ENCODE results near the gene LETMD1. TPM values are rescaled to one million over a fixed set of nuclear protein-coding genes. Genes with fewer than 3 reads are reported as not detected.

Gene LETMD1
- total and polyA plus RNA-seq, 2 of the 4 experiments (the other 2 are of a cell fraction), result 27.6 to 40.1 TPM

DNA sequence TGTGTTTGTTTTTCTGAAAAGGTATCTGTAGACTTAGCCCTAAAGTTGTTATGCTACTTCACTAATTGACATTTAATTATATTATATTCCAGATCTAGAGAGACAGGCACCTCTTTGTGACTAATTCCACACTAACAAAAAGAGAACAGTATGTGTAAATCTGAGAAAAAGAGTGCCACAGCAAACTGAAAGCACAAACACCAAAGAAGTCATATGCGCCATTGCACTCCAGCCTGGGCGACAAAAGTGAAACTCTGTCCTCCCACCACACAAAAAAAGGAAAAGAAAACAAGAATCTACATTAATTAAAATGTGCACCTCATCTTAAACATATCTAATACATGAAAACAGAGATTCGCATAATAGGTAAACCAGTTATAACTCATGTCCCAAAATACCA, 39.7 kb downstream of the LETMD1 start:
- no peak for DNase-seq
- no peak overlapping the region for H4K5ac ChIP-seq (ENCODE audit: low read depth, low read length)
- no peaks in the 10 kb centered on the region for H3K27me3 ChIP-seq (ENCODE audit: control insufficient read depth, insufficient read depth, low read length)
- no peak overlapping the region for H3K4me3 ChIP-seq (ENCODE audit: insufficient read depth, low read depth, low read length)
- peaks cover 0 to 3% of the 10 kb centered on the region in 2 experiments; a peak in 2 of 4 replicates for H3K79me1 ChIP-seq (ENCODE audit: low read depth in 1 of 2, low read length in 2 of 2)
- no peak overlapping the region for H3K9ac ChIP-seq (ENCODE audit: low read depth, low read length)
- peaks cover 1% of the 10 kb centered on the region; the same call in 1 of the 2 replicates for H3K36me3 ChIP-seq (ENCODE audit: control insufficient read depth, insufficient read depth, low read length)
- no peak overlapping the region for H3K56ac ChIP-seq (ENCODE audit: extremely low read depth, insufficient read depth, low read length)
- H3K27ac ChIP-seq (ENCODE audit: insufficient read depth, low read length), result no peak overlapping the region
- H3K9me3 ChIP-seq (ENCODE audit: control insufficient read depth, insufficient read depth, low read length), result no peaks in the 10 kb centered on the region
- H2AK5ac ChIP-seq (ENCODE audit: low read depth, low read length), result no peak overlapping the region
- no CpG with 5 or more reads among the region's 3 CpGs for WGBS, 2 experiments (ENCODE audit: extremely low coverage in 2 of 2, insufficient read length in 1 of 2)
- no peaks in the 10 kb centered on the region for H3K9me1 ChIP-seq (ENCODE audit: insufficient read depth, low read length)
- ChIA-PET CTCF (no interaction called here), POLR2A (ENCODE audit: unreplicated experiment) (no interaction called here)
- no peak overlapping the region for H2AFZ ChIP-seq (replicated peaks; ENCODE audit: low read length, poor library complexity)
- no TSS peak for BruUV-seq (replicated peaks)
- H3K18ac ChIP-seq (ENCODE audit: low read depth, low read length), result no peak overlapping the region
- no peak for ATAC-seq (ENCODE audit: low read depth)
- intact Hi-C loops (cut with micrococcal nuclease), result loop anchor here (10.0 kb wide), 1 partner anchor 257 kb away; the partner anchor contains the start of gene CELA1
- H2BK120ac ChIP-seq (ENCODE audit: low read depth, low read length), result no peak overlapping the region
- no peak overlapping the region for H2BK5ac ChIP-seq (ENCODE audit: low read depth, low read length, poor library complexity, severe bottlenecking)
- H2BK15ac ChIP-seq (ENCODE audit: low read depth, low read length), result no peak overlapping the region
- dilution Hi-C loops (cut with HindIII; ENCODE audit: low sequenced_read_pairs, unreplicated experiment), result no loop called here
- no peak overlapping the region for H3K4me2 ChIP-seq (ENCODE audit: low read depth, low read length)
- H4K91ac ChIP-seq (ENCODE audit: insufficient read depth, low read depth, low read length), result no peak overlapping the region
- no peak for TF ChIP-seq MAZ (IDR thresholded peaks at IDR 0.05; ENCODE audit: borderline replicate concordance, low read depth, low read length)
- TF ChIP-seq, protein P1, sequence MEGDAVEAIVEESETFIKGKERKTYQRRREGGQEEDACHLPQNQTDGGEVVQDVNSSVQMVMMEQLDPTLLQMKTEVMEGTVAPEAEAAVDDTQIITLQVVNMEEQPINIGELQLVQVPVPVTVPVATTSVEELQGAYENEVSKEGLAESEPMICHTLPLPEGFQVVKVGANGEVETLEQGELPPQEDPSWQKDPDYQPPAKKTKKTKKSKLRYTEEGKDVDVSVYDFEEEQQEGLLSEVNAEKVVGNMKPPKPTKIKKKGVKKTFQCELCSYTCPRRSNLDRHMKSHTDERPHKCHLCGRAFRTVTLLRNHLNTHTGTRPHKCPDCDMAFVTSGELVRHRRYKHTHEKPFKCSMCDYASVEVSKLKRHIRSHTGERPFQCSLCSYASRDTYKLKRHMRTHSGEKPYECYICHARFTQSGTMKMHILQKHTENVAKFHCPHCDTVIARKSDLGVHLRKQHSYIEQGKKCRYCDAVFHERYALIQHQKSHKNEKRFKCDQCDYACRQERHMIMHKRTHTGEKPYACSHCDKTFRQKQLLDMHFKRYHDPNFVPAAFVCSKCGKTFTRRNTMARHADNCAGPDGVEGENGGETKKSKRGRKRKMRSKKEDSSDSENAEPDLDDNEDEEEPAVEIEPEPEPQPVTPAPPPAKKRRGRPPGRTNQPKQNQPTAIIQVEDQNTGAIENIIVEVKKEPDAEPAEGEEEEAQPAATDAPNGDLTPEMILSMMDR (conservative IDR thresholded peaks at IDR 0.05; ENCODE audit: low read depth, low read length), result no peak
- no peak for TF ChIP-seq BHLHE40 (IDR thresholded peaks at IDR 0.05; ENCODE audit: low read depth, low read length)
- no peak for TF ChIP-seq NFE2L2 (IDR thresholded peaks at IDR 0.05; ENCODE audit: low read depth, low read length)
- TF ChIP-seq CEBPB (IDR thresholded peaks at IDR 0.05; ENCODE audit: low read depth, low read length), result no peak
- TF ChIP-seq, protein P2, sequence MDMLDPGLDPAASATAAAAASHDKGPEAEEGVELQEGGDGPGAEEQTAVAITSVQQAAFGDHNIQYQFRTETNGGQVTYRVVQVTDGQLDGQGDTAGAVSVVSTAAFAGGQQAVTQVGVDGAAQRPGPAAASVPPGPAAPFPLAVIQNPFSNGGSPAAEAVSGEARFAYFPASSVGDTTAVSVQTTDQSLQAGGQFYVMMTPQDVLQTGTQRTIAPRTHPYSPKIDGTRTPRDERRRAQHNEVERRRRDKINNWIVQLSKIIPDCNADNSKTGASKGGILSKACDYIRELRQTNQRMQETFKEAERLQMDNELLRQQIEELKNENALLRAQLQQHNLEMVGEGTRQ (IDR thresholded peaks at IDR 0.05; ENCODE audit: low read depth, low read length), result no peak
- TF ChIP-seq SMC3 (IDR thresholded peaks at IDR 0.05; ENCODE audit: low read depth, low read length), result no peak
- TF ChIP-seq, protein P3, sequence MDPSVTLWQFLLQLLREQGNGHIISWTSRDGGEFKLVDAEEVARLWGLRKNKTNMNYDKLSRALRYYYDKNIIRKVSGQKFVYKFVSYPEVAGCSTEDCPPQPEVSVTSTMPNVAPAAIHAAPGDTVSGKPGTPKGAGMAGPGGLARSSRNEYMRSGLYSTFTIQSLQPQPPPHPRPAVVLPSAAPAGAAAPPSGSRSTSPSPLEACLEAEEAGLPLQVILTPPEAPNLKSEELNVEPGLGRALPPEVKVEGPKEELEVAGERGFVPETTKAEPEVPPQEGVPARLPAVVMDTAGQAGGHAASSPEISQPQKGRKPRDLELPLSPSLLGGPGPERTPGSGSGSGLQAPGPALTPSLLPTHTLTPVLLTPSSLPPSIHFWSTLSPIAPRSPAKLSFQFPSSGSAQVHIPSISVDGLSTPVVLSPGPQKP (IDR thresholded peaks at IDR 0.05; ENCODE audit: borderline replicate concordance, low read depth, low read length), result no peak
- TF ChIP-seq MAFK (IDR thresholded peaks at IDR 0.05; ENCODE audit: low read depth, low read length), result no peak
- TF ChIP-seq POLR2A (IDR thresholded peaks at IDR 0.05; ENCODE audit: low read depth, low read length), result no peak
- TF ChIP-seq RCOR1 (IDR thresholded peaks at IDR 0.05; ENCODE audit: insufficient replicate concordance, low read length), result no peak
- no peak for TF ChIP-seq CHD1 (IDR thresholded peaks at IDR 0.05; ENCODE audit: low read depth, low read length)
- TF ChIP-seq RFX5 (IDR thresholded peaks at IDR 0.05; ENCODE audit: low read depth, low read length), result no peak
- in situ Hi-C loops (cut with MboI; ENCODE audit: low sequenced_read_pairs), result loop anchor here (10.0 kb wide), 1 partner anchor 257 kb away; the partner anchor contains the start of gene CELA1
- no peaks in the 10 kb centered on the region for H3K4me1 ChIP-seq (ENCODE audit: control insufficient read depth, insufficient read depth, low read length)
- no peak overlapping the region for H3K4ac ChIP-seq (ENCODE audit: low read depth, low read length)
- H2BK20ac ChIP-seq (ENCODE audit: low read depth, low read length), result no peak overlapping the region
- H4K20me1 ChIP-seq (ENCODE audit: insufficient read depth, low read length), result peaks cover 2% of the 10 kb centered on the region; the same call in 1 of the 2 replicates
- H4K8ac ChIP-seq (ENCODE audit: low read depth in 2 of 2, low read length in 2 of 2), result no peak overlapping the region
- H3K14ac ChIP-seq (replicated peaks; ENCODE audit: low read depth, low read length), result no peak overlapping the region
- no peak overlapping the region for H3K23ac ChIP-seq (ENCODE audit: low read depth, low read length)
- H2AK9ac ChIP-seq (replicated peaks; ENCODE audit: low read depth, low read length, poor library complexity), result no peak overlapping the region

All from IMR-90 (cell line).